ENCODE results near the gene RFC4. TPM values are rescaled to one million over a fixed set of nuclear protein-coding genes. Genes with fewer than 3 reads are reported as not detected.

The RFC4 gene
- total RNA-seq, 6 experiments from 2014 or later, result 4.6 to 17.4 (median 5.6) TPM

- 0% methylated on average over 1 of the region's 1 CpG for WGBS (ENCODE audit: insufficient coverage, low coverage, low lambda C conversion rate, missing lambda C conversion rate)
- DNase-seq (no peak), ATAC-seq (peak; percentile 79 to 91 (median 84))
- H3K36me3 ChIP-seq, result no peaks in the 10 kb centered on the region
- intact Hi-C loops (cut with DNase I), result loop anchor here in 1 of 2 donors (5.0 kb wide), 1 partner anchor 313 kb away; no protein-coding TSS in a partner anchor
- H3K9me3 ChIP-seq, result no peaks in the 10 kb centered on the region
- H3K27me3 ChIP-seq, result no peaks in the 10 kb centered on the region
- peaks cover 0 to 2% (median 0%) of the 10 kb centered on the region in 4 donors for H3K4me1 ChIP-seq
- H3K27ac ChIP-seq, result no peak overlapping the region
- TF ChIP-seq CTCF (IDR thresholded peaks at IDR 0.05), result peak; percentile 56 to 59 (median 58)
- TF ChIP-seq POLR2A (IDR thresholded peaks at IDR 0.05), result no peak
- H3K4me3 ChIP-seq, result no peak overlapping the region
Measured at GRCh38 chr3:186849374-186849975, 43.2 kb upstream of the RFC4 start.

GRCh38 chr3:186847437-186847836 lies 41.2 kb upstream of the RFC4 start:
- ATAC-seq, result no peak
- TF ChIP-seq POLR2A (IDR thresholded peaks at IDR 0.05), result no peak
- TF ChIP-seq CTCF (IDR thresholded peaks at IDR 0.05), result no peak

GRCh38 chr3:186845756-186846155 lies 39.5 kb upstream of the RFC4 start:
- DNase-seq (no peak), ATAC-seq (peak in 2 of 4 donors; percentile 16 to 26)
- intact Hi-C loops (cut with DNase I), result loop anchor here in 1 of 2 donors (5.0 kb wide), 1 partner anchor 317 kb away; no protein-coding TSS in a partner anchor
- Histone ChIP-seq H3K4me3 (no peak overlapping the region), H3K36me3 (no peaks in the 10 kb centered on the region), H3K27me3 (no peaks in the 10 kb centered on the region), H3K4me1 (peaks cover 0 to 2% (median 0%) of the 10 kb centered on the region in 4 donors), H3K9me3 (no peaks in the 10 kb centered on the region), H3K27ac (no peak overlapping the region)
- 57% methylated on average over 9 of the region's 10 CpGs for WGBS (ENCODE audit: insufficient coverage, low coverage, low lambda C conversion rate, missing lambda C conversion rate)
- TF ChIP-seq CTCF (IDR thresholded peaks at IDR 0.05), result no peak

More at GRCh38 chr3:186847437-186847836, 41.2 kb upstream of the RFC4 start:
- WGBS (ENCODE audit: insufficient coverage, low coverage, low lambda C conversion rate, missing lambda C conversion rate), result 82% methylated on average over 2 of the region's 2 CpGs
- intact Hi-C loops (cut with DNase I), result loop anchor here in 1 of 2 donors (5.0 kb wide), 1 partner anchor 315 kb away; no protein-coding TSS in a partner anchor
- Histone ChIP-seq H3K27ac (no peak overlapping the region), H3K4me3 (no peak overlapping the region), H3K36me3 (no peaks in the 10 kb centered on the region), H3K9me3 (no peaks in the 10 kb centered on the region), H3K4me1 (peaks cover 0 to 2% (median 0%) of the 10 kb centered on the region in 4 donors), H3K27me3 (no peaks in the 10 kb centered on the region)
- DNase-seq, result no peak

GRCh38 chr3:186844908-186845307 lies 38.6 kb upstream of the RFC4 start:
- no peak overlapping the region for H3K27ac ChIP-seq
- ATAC-seq (no peak), DNase-seq (no peak)
- no peaks in the 10 kb centered on the region for H3K9me3 ChIP-seq
- no peaks in the 10 kb centered on the region for H3K27me3 ChIP-seq
- 81% methylated on average over 11 of the region's 11 CpGs for WGBS (ENCODE audit: insufficient coverage, low coverage, low lambda C conversion rate, missing lambda C conversion rate)
- intact Hi-C loops (cut with DNase I), result loop anchor here in 1 of 2 donors (5.0 kb wide), 1 partner anchor 317 kb away; no protein-coding TSS in a partner anchor
- H3K4me1 ChIP-seq, result peaks cover 0 to 2% (median 0%) of the 10 kb centered on the region in 4 donors
- no peak for TF ChIP-seq CTCF (IDR thresholded peaks at IDR 0.05)
- TF ChIP-seq POLR2A (IDR thresholded peaks at IDR 0.05), result no peak
- H3K36me3 ChIP-seq, result no peaks in the 10 kb centered on the region
- no peak overlapping the region for H3K4me3 ChIP-seq
